Gastrocnemius medialis (tissue), 4 donors: ENCODE data around the gene KIRREL2. TPM values are rescaled to one million over a fixed set of nuclear protein-coding genes. Genes with fewer than 3 reads are reported as not detected.
"Not testable (repeated sequence)": the region's sequence is repeated elsewhere in the genome, so short reads cannot be mapped to it uniquely, and the experiment has no call there.

Experiments
- ATAC-seq, 2 donors: fragments of 150-250 bp; one replicate each; pipeline ENCODE4 v1.9.1; 2016
- DNase-seq, 2 donors: peaks; one replicate each; pipeline ENCODE4 v3.0.0-alpha.2; 2019
- H3K27ac ChIP-seq, 4 donors: fragments of 200-600 bp; sonication (generic); 1 replicate in 1 of 4; 2 replicates in 3 of 4; pipeline ENCODE4 v1.5.1; 2016 to 2018; ENCODE audit warnings: mild to moderate bottlenecking in 2 of 4, moderate library complexity in 1 of 4
- H3K27me3 ChIP-seq, 3 donors: fragments of 200-600 bp; sonication (generic) in 2 of 3; 1 replicate in 1 of 3; 2 replicates in 2 of 3; pipeline versions ENCODE4 v1.5.1 to v1.6.0; 2016 to 2019; ENCODE audit warnings: mild to moderate bottlenecking in 1 of 3, moderate library complexity in 1 of 3
- H3K36me3 ChIP-seq, 2 donors: fragments of 200-600 bp; sonication (generic) in 1 of 2; one replicate each; pipeline ENCODE4 v1.5.1; 2017 to 2018
- H3K4me1 ChIP-seq, 2 donors: fragments of 200-600 bp; sonication (generic) in 1 of 2; one replicate each; pipeline ENCODE4 v1.5.1; 2016 to 2017; ENCODE audit warnings: mild to moderate bottlenecking in 2 of 2
- H3K4me3 ChIP-seq, 4 donors: fragments of 200-600 bp; sonication (generic) in 3 of 4; 1 replicate in 1 of 4; 2 replicates in 3 of 4; pipeline ENCODE4 v1.5.1; 2016 to 2019; ENCODE audit warnings: mild to moderate bottlenecking in 2 of 4
- H3K9me3 ChIP-seq, 3 donors: fragments of 200-600 bp; sonication (generic) in 2 of 3; 1 replicate in 1 of 3; 2 replicates in 2 of 3; pipeline ENCODE4 v1.5.1; 2016 to 2019
- CTCF ChIP-seq, 5 experiments: fragments of 450-650 bp in 3 of 5; fragments of 200-600 bp in 2 of 5; sonication (generic) in 2 of 5; IDR thresholded peaks in 4 of 5; conservative IDR thresholded peaks in 1 of 5; 1 replicate in 4 of 5; 2 replicates in 1 of 5; pipeline ENCODE4 v1.5.1; 2016 to 2019; ENCODE audit warnings: antibody characterized with exemption in 5 of 5, mild to moderate bottlenecking in 3 of 5, moderate library complexity in 3 of 5
- POLR2A ChIP-seq, 2 donors: fragments of 450-650 bp; IDR thresholded peaks; one replicate each; pipeline ENCODE4 v1.6.1; 2017; ENCODE audit warnings: antibody characterized with exemption in 2 of 2, mild to moderate bottlenecking in 2 of 2, moderate library complexity in 2 of 2
- in situ Hi-C, 4 donors: fragments of 200-750 bp; cut with MboI; loops; one replicate each; pipeline versions ENCODE4 v1.15.0 to v1.8.0; 2017; ENCODE audit warnings: low sequenced_read_pairs in 4 of 4
- intact Hi-C: fragments of 100-400 bp; cut with DNase I; formaldehyde crosslinking; loops from one replicate; pipeline ENCODE4 v1.15.1; 2023; ENCODE audit warnings: low total_unique reads
- total RNA-seq, 4 donors: library from RNA; depleted of rRNA; stranded (reverse); fragments of >200 nt; gene quantifications; one replicate each; pipeline versions ENCODE4 v1.1.0 to v1.2.3, GENCODE V29; 2016

Gene KIRREL2
- total RNA-seq, 4 donors from 2014 or later: not detected

- TF ChIP-seq POLR2A (IDR thresholded peaks at IDR 0.05): no peak
- no peak for TF ChIP-seq CTCF (IDR thresholded peaks at IDR 0.05 in 4 of 5, conservative IDR thresholded peaks at IDR 0.05 in 1 of 5)
- no peak overlapping the region for H3K4me3 ChIP-seq
- DNase-seq (no peak), ATAC-seq (no peak)
- H3K9me3 ChIP-seq: no peaks in the 10 kb centered on the region
- no peaks in the 10 kb centered on the region for H3K4me1 ChIP-seq
- no peak overlapping the region for H3K27ac ChIP-seq
- in situ Hi-C loops: no loop called here
- H3K27me3 ChIP-seq: peaks cover 0 to 7% (median 4%) of the 10 kb centered on the region in 3 donors
- H3K36me3 ChIP-seq: no peaks in the 10 kb centered on the region
- intact Hi-C loops: no loop called here
Observed at GRCh38 chr19:35833972-35834371, 22.7 kb upstream of the KIRREL2 start.

GRCh38 chr19:35836096-35836495 lies 20.6 kb upstream of the KIRREL2 start:
- H3K4me1 ChIP-seq, H3K36me3 ChIP-seq, H3K27me3 ChIP-seq, ATAC-seq, H3K9me3 ChIP-seq, H3K4me3 ChIP-seq, in situ Hi-C loops, intact Hi-C loops, H3K27ac ChIP-seq, DNase-seq: not testable (repeated sequence)

- Histone ChIP-seq H3K27ac (no peak overlapping the region), H3K9me3 (no peaks in the 10 kb centered on the region), H3K4me3 (no peak overlapping the region), H3K36me3 (no peaks in the 10 kb centered on the region), H3K27me3 (peaks cover 37 to 47% (median 43%) of the 10 kb centered on the region in 3 donors), H3K4me1 (peaks cover 0 to 3% of the 10 kb centered on the region in 2 donors)
- TF ChIP-seq CTCF (IDR thresholded peaks at IDR 0.05 in 4 of 5, conservative IDR thresholded peaks at IDR 0.05 in 1 of 5) (no peak), POLR2A (IDR thresholded peaks at IDR 0.05) (no peak)
- intact Hi-C loops (no loop called here), in situ Hi-C loops (no loop called here)
- DNase-seq (no peak), ATAC-seq (no peak)
Observed at GRCh38 chr19:35841961-35842595, 14.6 kb upstream of the KIRREL2 start.

GRCh38 chr19:35842666-35843272 lies 13.9 kb upstream of the KIRREL2 start:
- no peak for DNase-seq
- no peak overlapping the region for H3K27ac ChIP-seq
- H3K36me3 ChIP-seq: no peaks in the 10 kb centered on the region
- in situ Hi-C loops: no loop called here
- intact Hi-C loops: no loop called here
- ATAC-seq: no peak
- no peak overlapping the region for H3K4me3 ChIP-seq
- H3K27me3 ChIP-seq: peaks cover 40 to 49% (median 45%) of the 10 kb centered on the region in 3 donors
- no peaks in the 10 kb centered on the region for H3K9me3 ChIP-seq
- H3K4me1 ChIP-seq: peaks cover 0 to 3% of the 10 kb centered on the region in 2 donors
- no peak for TF ChIP-seq POLR2A (IDR thresholded peaks at IDR 0.05)
- no peak for TF ChIP-seq CTCF (IDR thresholded peaks at IDR 0.05 in 4 of 5, conservative IDR thresholded peaks at IDR 0.05 in 1 of 5)

GRCh38 chr19:35843676-35844481 lies 12.8 kb upstream of the KIRREL2 start:
- DNase-seq: no peak
- intact Hi-C loops (no loop called here), in situ Hi-C loops (no loop called here)
- Histone ChIP-seq H3K4me3 (no peak overlapping the region), H3K27ac (no peak overlapping the region), H3K36me3 (no peaks in the 10 kb centered on the region), H3K9me3 (no peaks in the 10 kb centered on the region), H3K4me1 (peaks cover 0 to 3% of the 10 kb centered on the region in 2 donors), H3K27me3 (peaks cover 51 to 56% (median 51%) of the 10 kb centered on the region in 3 donors)
- TF ChIP-seq CTCF (IDR thresholded peaks at IDR 0.05 in 4 of 5, conservative IDR thresholded peaks at IDR 0.05 in 1 of 5) (no peak), POLR2A (IDR thresholded peaks at IDR 0.05) (no peak)
- ATAC-seq: no peak
